ENCODE measurements around the gene TSPAN9. TPM values are rescaled to one million over a fixed set of nuclear protein-coding genes. Genes with fewer than 3 reads are reported as not detected.

Gene TSPAN9
- total and polyA plus RNA-seq, 9 of the 15 experiments (the other 6 are each of a cell fraction or from before 2014, with no cell fraction given) = 0.23 to 2.1 (median 0.60) TPM; not detected in 2

DNA sequence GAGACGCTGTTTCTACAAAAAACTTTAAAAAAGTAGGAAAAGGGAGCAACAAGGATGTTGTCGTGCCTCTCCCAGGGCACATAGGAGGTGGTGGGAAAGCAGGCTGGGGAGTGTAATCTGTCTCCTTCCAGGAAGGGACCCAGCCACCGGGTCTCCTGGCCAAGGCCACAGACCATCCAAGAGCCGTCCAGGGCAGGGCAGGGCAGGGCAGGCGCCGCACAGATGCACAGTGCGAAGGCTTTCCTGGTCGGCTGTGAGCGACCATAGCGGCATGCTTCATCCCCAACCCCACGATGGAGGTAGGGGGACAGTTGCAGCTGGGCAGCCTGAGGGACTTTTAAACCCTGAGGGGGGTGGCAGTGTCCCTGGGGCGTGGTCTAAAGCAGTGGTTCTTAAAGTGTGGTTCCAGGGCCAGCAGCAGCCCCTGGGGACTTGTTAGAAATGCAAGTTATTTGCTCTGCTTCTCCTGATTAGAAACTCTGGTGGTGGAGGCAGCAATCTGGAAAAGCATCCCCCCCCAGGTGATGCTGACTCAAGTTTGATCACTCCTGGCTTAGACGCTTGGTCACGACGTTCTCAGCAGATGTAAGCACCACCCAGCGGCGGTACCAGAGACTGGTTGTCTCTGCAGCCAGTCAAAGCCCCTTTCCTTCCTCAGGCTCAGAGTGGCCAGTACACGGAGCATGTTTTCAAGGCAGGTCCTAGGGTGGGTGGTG lies 216.4 kb downstream of the TSPAN9 start:
- DNase-seq (ENCODE audit: extremely low read depth in 1 of 4, low spot score in 3 of 4) (peak in 2 of 4 experiments; percentile 4 to 19), ATAC-seq (peak; percentile 69), FAIRE-seq (no peak)
- no TSS peak for BruUV-seq (replicated peaks)
- peaks cover 0 to 68% of the 10 kb centered on the region in 2 experiments; a peak in 3 of 5 replicates for H3K27me3 ChIP-seq (ENCODE audit: control insufficient read depth in 2 of 2, insufficient read depth in 2 of 2, low read length in 2 of 2)
- H3K9ac ChIP-seq (ENCODE audit: insufficient read depth in 1 of 2, low read depth in 2 of 2, low read length in 2 of 2) = no peak overlapping the region
- POLR2A ChIA-PET = interaction anchor here (1.0 kb wide), 1 partner anchor 144 kb away, joined by 3 read pairs; no protein-coding TSS in a partner anchor
- CTCF ChIA-PET (ENCODE audit: low intra/inter-chr PET ratio) = no interaction called here
- 0% methylated on average over 11 of the region's 18 CpGs for WGBS (ENCODE audit: insufficient coverage, low coverage, missing lambda C conversion rate)
- intact Hi-C loops (cut with micrococcal nuclease) (no loop called here), in situ Hi-C loops (cut with MboI) (no loop called here)
- H2AFZ ChIP-seq (ENCODE audit: low read depth, low read length) = no peak overlapping the region
- H3K4me1 ChIP-seq (replicated peaks in 1 of 2; ENCODE audit: control insufficient read depth in 2 of 2, insufficient read depth in 2 of 2, low read length in 2 of 2) = no peaks in the 10 kb centered on the region
- H3K9me3 ChIP-seq (replicated peaks; ENCODE audit: control insufficient read depth, insufficient read depth, low read depth, low read length) = no peaks in the 10 kb centered on the region
- H4K20me1 ChIP-seq (replicated peaks; ENCODE audit: control insufficient read depth, insufficient read depth, low read length) = peaks cover 5% of the 10 kb centered on the region; the same call in 1 of the 2 replicates
- TF ChIP-seq, protein P1, sequence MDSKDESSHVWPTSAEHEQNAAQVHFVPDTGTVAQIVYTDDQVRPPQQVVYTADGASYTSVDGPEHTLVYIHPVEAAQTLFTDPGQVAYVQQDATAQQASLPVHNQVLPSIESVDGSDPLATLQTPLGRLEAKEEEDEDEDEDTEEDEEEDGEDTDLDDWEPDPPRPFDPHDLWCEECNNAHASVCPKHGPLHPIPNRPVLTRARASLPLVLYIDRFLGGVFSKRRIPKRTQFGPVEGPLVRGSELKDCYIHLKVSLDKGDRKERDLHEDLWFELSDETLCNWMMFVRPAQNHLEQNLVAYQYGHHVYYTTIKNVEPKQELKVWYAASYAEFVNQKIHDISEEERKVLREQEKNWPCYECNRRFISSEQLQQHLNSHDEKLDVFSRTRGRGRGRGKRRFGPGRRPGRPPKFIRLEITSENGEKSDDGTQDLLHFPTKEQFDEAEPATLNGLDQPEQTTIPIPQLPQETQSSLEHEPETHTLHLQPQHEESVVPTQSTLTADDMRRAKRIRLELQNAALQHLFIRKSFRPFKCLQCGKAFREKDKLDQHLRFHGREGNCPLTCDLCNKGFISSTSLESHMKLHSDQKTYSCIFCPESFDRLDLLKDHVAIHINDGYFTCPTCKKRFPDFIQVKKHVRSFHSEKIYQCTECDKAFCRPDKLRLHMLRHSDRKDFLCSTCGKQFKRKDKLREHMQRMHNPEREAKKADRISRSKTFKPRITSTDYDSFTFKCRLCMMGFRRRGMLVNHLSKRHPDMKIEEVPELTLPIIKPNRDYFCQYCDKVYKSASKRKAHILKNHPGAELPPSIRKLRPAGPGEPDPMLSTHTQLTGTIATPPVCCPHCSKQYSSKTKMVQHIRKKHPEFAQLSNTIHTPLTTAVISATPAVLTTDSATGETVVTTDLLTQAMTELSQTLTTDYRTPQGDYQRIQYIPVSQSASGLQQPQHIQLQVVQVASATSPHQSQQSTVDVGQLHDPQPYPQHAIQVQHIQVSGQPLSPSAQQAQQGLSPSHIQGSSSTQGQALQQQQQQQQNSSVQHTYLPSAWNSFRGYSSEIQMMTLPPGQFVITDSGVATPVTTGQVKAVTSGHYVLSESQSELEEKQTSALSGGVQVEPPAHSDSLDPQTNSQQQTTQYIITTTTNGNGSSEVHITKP (IDR thresholded peaks at IDR 0.05; ENCODE audit: partially characterized antibody) = peak; percentile 49
- TF ChIP-seq, protein P2, sequence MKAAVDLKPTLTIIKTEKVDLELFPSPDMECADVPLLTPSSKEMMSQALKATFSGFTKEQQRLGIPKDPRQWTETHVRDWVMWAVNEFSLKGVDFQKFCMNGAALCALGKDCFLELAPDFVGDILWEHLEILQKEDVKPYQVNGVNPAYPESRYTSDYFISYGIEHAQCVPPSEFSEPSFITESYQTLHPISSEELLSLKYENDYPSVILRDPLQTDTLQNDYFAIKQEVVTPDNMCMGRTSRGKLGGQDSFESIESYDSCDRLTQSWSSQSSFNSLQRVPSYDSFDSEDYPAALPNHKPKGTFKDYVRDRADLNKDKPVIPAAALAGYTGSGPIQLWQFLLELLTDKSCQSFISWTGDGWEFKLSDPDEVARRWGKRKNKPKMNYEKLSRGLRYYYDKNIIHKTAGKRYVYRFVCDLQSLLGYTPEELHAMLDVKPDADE (conservative IDR thresholded peaks at IDR 0.05; ENCODE audit: control insufficient read depth, low read depth, low read length) = no peak
- no peaks in the 10 kb centered on the region for H3K36me3 ChIP-seq (ENCODE audit: control insufficient read depth, insufficient read depth, low read length)
- no peak overlapping the region for H3K4me2 ChIP-seq (ENCODE audit: insufficient read depth, low read length)
- H3K4me3 ChIP-seq = no peak overlapping the region
- H3K9me1 ChIP-seq (ENCODE audit: control insufficient read depth, insufficient read depth, low read length) = no peaks in the 10 kb centered on the region
- no peak overlapping the region for H3K27ac ChIP-seq (ENCODE audit: extremely low read depth, low read depth, low read length)
- no peaks in the 10 kb centered on the region for H3K79me2 ChIP-seq (ENCODE audit: control insufficient read depth, insufficient read depth, low read length)

Data from K562 (cell line).